K562 (cell line): ENCODE results near the gene KCNC3. TPM values are rescaled to one million over a fixed set of nuclear protein-coding genes. Genes with fewer than 3 reads are reported as not detected.

Experiments used
- BHLHE40 ChIP-seq: IDR thresholded peaks from 2 replicates; pipeline ENCODE4 v1.6.1; 2011; ENCODE audit warnings: low read length, improper control_type of control experiment
- CBFA2T2 ChIP-seq: fragments of 450-650 bp; conservative IDR thresholded peaks from 2 replicates; pipeline ENCODE4 v1.6.1; 2017; ENCODE audit warnings: mild to moderate bottlenecking
- GABPB1 ChIP-seq: sonication (generic); formaldehyde crosslinking; IDR thresholded peaks from 2 replicates; pipeline ENCODE4 v1.8.0; 2022; ENCODE audit warnings: mild to moderate bottlenecking, missing genetic modification reagents
- JUNB ChIP-seq: fragments of 450-650 bp; formaldehyde crosslinking; conservative IDR thresholded peaks from 2 replicates; pipeline ENCODE4 v1.4.0; 2020; ENCODE audit warnings: mild to moderate bottlenecking
- NKRF ChIP-seq: fragments of 450-650 bp; IDR thresholded peaks from 2 replicates; pipeline ENCODE4 v1.6.1; 2016; ENCODE audit warnings: borderline replicate concordance
- TFE3 ChIP-seq: fragments of 450-650 bp; formaldehyde crosslinking; IDR thresholded peaks from 2 replicates; pipeline ENCODE4 v1.4.0; 2020; ENCODE audit warnings: mild to moderate bottlenecking, mixed read lengths
- TOE1 ChIP-seq, 2 experiments: fragments of 450-650 bp in 1 of 2; sonication (generic) in 1 of 2; formaldehyde crosslinking in 1 of 2; IDR thresholded peaks; 2 replicates each; pipeline versions ENCODE4 v1.7.1 to v1.8.0; 2016 to 2022; ENCODE audit warnings: borderline replicate concordance in 2 of 2, mild to moderate bottlenecking in 2 of 2, antibody characterized with exemption in 1 of 2, inconsistent platforms in 1 of 2, low read depth in 1 of 2, missing genetic modification reagents in 1 of 2, moderate library complexity in 1 of 2
- TSC22D4 ChIP-seq: fragments of 450-650 bp; IDR thresholded peaks from 2 replicates; pipeline ENCODE4 v1.6.1; 2016; ENCODE audit warnings: missing genetic modification characterization, missing biosample characterization, control low read depth
- USF2 ChIP-seq: sonication (generic); formaldehyde crosslinking; IDR thresholded peaks from 2 replicates; pipeline ENCODE4 v1.5.0; 2020; ENCODE audit warnings: missing genetic modification reagents
- ZBTB40 ChIP-seq, 2 experiments: fragments of 450-650 bp in 1 of 2; sonication (generic) in 1 of 2; formaldehyde crosslinking in 1 of 2; IDR thresholded peaks; 2 replicates each; pipeline versions ENCODE4 v1.7.1 to v1.9.0; 2016 to 2022; ENCODE audit warnings: inconsistent platforms in 1 of 2, mild to moderate bottlenecking in 1 of 2, missing genetic modification reagents in 1 of 2
- ZNF274 ChIP-seq: IDR thresholded peaks from 2 replicates; pipeline ENCODE4 v1.6.1; 2011; ENCODE audit warnings: low read depth, mild to moderate bottlenecking, low read length, moderate library complexity, borderline replicate concordance
- polyA plus RNA-seq, 8 experiments: library from polyadenylated mRNA; depleted of rRNA in 4 of 8; stranded (reverse) in 5 of 8; unstranded in 3 of 8; fragments of >200 nt; fragmentation: Nextera tagmentation in 2 of 8; fragmentation: Illumina TruSeq in 1 of 8; extraction: Ambion mirVana in 2 of 8; extraction: Trizol in 1 of 8; gene quantifications; 2 replicates each; pipeline versions ENCODE4 v1.2.1 to v1.2.3, GENCODE V29; 2011 to 2014; ENCODE audit warnings: inconsistent platforms in 1 of 8, missing spikeins in 1 of 8
- total RNA-seq, 7 experiments: library from RNA; depleted of rRNA in 6 of 7; stranded (reverse); fragments of >200 nt in 6 of 7; fragmentation: Illumina TruSeq in 2 of 7; extraction: Trizol in 2 of 7; gene quantifications; 2 replicates each; pipeline versions ENCODE4 v1.2.1 to v1.2.3, GENCODE V29; 2011 to 2021; ENCODE audit warnings: low replicate concordance in 1 of 7

The KCNC3 gene
- total and polyA plus RNA-seq, 9 of the 15 experiments (the other 6 are each of a cell fraction or from before 2014, with no cell fraction given) = 0.03 to 26.2 (median 2.0) TPM

- TF ChIP-seq ZBTB40 (IDR thresholded peaks at IDR 0.05) (0 out of 2 replicates have a peak, but pooled peaks have one; percentile 37), ZBTB40 (CRISPR knock-in tag; IDR thresholded peaks at IDR 0.05) (no peak), TFE3 (CRISPR knock-in tag) (peak; percentile 98), TOE1 (IDR thresholded peaks at IDR 0.05; ENCODE audit: borderline replicate concordance) (peak; percentile 98), TOE1 (CRISPR knock-in tag; IDR thresholded peaks at IDR 0.05; ENCODE audit: borderline replicate concordance, low read depth) (no peak), NKRF (peak; percentile 19; the same call in 1 of the 2 replicates), JUNB (no peak), ZNF274 (no peak), USF2 (CRISPR knock-in tag) (peak; percentile 94), CBFA2T2 (peak; percentile 80), GABPB1 (CRISPR knock-in tag) (0 out of 2 replicates have a peak, but pooled peaks have one; percentile 16), TSC22D4 (tag) (no peak), BHLHE40 (peak; percentile 45)
Observed at GRCh38 chr19:50368649-50369570, 39.7 kb upstream of the KCNC3 start (continued).
